Stimulated activated CD8-positive, alpha-beta memory T cell treated with anti-CD3 and anti-CD28 coated beads, Interleukin-7, amount 100 ng/mL, for 24 hours (primary cell): ENCODE measurements around the gene BTBD1.
"Not testable (repeated sequence)": the region's sequence is repeated elsewhere in the genome, so short reads cannot be mapped to it uniquely, and the experiment has no call there.

Experiments
- DNase-seq: peaks from one replicate; pipeline ENCODE4 v3.0.0-alpha.2; 2020; ENCODE audit warnings: low read depth

Gene BTBD1

DNA sequence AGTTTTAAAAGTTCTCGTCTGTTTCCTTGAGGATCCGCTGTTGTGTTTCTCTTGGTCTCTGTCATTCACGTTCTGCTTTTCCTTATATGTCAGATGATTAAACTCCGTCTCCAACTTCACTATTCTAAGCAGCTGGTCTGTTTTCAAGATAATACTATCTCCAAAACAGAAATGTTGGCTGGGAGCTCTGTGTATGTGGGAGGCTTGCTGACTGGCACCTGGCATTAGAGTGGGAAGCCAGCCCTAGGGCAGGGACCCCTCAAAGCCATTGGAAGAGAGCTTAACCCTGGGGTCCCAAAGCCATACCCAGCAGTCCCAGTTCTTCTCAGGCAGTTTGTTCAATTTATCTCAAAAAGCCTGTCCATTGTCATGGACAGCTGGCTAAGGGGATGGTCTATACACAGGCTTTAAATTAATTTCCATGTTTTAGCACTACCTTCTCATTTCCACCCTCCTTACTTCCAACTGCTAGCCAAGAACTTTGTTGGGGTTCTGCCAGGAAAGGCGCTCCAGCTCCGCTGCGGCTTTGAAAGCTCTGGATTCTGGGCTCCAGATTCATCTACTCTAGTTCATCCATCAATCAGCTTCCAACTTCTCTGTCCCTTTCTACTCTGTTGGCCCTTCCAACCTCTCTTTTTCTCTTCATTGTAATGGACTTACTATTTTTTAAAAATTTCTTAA lies 9.2 kb downstream of the BTBD1 start:
- no peak for DNase-seq

GRCh38 chr15:83057002-83057401 lies 10.1 kb downstream of the BTBD1 start:
- DNase-seq: no peak

DNA sequence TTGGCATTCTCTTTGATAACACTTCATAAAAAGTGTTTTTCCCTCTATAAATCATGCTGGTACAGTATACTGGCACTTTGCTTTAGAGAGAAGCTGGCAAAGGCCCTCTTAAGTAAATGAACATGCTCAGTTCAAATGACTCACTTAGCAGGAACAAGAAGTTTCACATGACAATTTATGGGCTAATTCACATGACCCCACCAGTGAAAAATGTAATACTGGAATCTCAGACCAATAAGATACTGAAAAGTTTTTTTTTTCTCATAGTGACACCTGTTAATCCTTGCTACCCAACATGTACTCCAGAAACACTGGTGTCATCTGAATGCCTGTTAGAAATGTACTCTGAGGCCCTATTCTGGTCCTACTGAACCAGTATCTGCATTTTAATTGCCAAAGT lies 13.9 kb downstream of the BTBD1 start:
- DNase-seq: no peak

GRCh38 chr15:83046558-83047127 lies 20.4 kb downstream of the BTBD1 start:
- DNase-seq: no peak

GRCh38 chr15:83044156-83044555 lies 22.9 kb downstream of the BTBD1 start:
- DNase-seq: no peak

GRCh38 chr15:83039206-83039605 lies 27.8 kb downstream of the BTBD1 start:
- no peak for DNase-seq

- no peak for DNase-seq
Measured at GRCh38 chr15:83036253-83036652, 30.8 kb downstream of the BTBD1 start.

DNA sequence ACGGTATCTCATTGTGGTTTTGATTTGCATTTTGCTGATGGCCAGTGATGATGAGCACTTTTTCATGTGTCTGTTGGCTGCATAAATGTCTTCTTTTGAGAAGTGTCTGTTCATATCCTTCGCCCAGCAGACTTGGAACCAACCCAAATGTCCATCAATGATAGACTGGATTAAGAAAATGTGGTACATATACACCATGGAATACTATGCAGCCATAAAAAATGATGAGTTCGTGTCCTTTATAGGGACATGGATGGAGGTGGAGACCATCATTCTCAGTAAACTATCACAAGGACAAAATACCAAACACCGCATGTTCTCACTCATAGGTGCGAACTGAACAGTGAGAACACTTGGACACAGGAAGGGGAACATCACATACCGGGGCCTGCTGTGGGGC lies 35.8 kb downstream of the BTBD1 start:
- DNase-seq: not testable (repeated sequence)

GRCh38 chr15:83030021-83030420 lies 37.0 kb downstream of the BTBD1 start:
- no peak for DNase-seq

- no peak for DNase-seq
Measured at GRCh38 chr15:83018436-83018835, 48.6 kb downstream of the BTBD1 start.

- DNase-seq: no peak
Measured at GRCh38 chr15:83016906-83017305, 50.1 kb downstream of the BTBD1 start.

GRCh38 chr15:83015361-83015760 lies 51.7 kb downstream of the BTBD1 start:
- no peak for DNase-seq

GRCh38 chr15:83014205-83014653 lies 52.8 kb downstream of the BTBD1 start:
- DNase-seq: no peak

- no peak for DNase-seq
Measured at GRCh38 chr15:83012636-83013035, 54.4 kb downstream of the BTBD1 start.

DNA sequence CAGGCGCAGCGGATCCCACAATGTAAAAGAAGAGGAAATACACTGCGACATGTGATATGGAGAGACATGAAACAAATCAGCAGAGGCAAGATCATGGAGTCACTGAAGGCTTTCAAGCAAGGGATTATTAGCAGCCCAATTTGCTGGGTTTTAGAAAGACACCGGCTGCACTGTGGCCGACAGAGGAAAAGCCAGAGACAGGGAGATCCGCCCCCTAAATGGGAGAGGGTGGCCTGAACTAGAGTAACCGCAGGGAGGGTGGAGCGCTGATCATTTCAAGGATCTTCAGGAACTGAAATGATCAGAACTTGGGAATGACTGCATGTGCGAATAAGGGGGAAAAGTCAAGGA lies 55.0 kb downstream of the BTBD1 start:
- DNase-seq: no peak

DNA sequence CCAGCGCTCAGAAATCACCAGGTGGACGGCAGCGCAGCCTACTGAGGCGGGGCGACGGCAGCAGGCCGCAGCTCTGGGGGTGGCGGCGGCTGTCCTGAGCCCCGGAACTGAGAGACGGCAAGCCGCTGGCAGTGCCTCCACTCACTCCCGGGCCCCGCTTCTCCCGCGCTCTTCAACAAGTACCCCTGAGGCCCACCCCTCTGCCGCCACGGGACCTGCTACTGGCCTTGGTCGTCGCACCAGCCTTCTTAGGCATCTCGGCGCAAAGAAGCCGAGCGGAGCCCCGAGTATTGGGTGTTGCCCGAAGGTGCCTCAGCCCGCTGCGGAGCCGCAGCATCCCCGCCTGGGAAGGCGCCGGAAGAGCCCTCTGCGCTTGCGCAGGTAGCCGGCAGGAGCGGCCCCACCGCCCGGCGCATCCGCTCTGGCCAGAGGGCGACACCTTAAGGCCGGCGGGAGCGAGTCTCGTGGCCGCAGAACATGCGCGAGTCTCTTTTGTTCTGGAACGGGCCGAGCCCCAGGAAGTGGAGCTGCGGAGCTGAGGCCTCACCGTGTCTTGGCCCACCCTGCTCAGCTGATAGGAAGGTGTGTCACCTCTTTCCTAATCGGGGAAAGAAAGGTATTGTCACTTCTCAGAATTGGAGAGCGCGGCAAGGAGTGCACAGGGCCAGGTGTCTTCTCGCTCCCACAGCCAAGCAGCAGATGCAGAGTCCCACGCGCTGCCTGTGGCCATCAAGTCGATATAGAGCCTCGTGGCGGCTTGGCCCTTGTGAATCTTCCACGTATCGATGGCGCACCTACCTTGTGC lies 55.6 kb downstream of the BTBD1 start, which contains the start of gene C15orf40:
Gene C15orf40 (minus strand): TSS at position 369 of the 805 bp plus-strand sequence. CDS start 32 bp downstream, at position 337.
- peak; percentile 66 for DNase-seq

GRCh38 chr15:83010709-83011270 lies 56.3 kb downstream of the BTBD1 start:
- peak; percentile 60 for DNase-seq

DNA sequence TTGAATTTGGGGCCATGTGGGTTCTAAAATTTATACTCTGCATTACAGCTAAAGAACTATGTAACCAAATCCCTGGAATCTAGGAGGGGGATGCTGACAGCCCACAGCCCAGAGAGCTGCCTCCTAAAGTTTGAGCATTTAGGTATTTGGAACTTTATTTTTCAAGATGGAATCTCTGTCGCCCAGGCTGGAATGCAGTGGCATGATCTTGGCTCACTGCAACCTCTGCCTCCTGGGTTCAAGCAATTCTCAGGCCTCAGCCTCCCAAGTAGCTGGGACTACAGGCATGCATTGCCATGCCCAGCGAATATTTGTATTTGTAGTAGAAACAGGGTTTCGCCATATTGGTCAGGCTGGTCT lies 66.4 kb downstream of the BTBD1 start:
- DNase-seq: not testable (repeated sequence)

DNA sequence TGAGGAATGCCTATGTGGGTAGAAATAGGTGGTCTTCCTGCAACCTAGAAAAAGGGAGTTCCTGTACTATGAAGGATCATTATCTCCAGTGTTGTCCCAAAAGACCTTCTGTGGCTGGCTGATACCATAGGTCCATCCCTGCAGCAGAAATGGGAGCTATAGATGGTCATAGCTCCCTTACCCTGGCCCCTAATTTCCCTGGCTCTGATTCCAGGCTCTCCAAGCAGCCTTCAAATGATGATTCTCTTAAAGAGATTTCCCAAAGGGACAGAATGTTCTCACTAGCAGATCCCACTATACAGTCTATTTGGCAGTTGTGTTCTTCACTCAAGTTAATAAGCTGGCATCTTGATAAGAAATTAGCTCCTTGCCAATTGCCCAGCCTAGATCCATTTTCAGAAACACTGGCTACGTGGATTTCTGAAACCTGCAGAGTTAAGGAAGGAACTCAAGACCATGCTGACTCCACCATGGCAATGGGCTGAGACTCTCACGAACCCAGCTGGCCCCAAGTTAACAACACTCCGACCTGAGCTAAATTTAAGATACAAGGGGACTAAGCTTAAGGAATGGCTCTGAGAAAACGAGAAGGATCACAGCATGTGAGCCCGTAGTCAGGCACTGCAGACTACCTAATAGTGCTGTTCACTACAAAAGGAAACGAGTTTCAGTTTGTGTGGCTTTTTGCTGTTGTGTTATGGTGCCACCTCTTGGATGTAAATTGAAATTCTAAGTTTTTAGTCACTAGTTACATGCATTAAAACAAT lies 67.0 kb downstream of the BTBD1 start:
- no peak for DNase-seq

DNA sequence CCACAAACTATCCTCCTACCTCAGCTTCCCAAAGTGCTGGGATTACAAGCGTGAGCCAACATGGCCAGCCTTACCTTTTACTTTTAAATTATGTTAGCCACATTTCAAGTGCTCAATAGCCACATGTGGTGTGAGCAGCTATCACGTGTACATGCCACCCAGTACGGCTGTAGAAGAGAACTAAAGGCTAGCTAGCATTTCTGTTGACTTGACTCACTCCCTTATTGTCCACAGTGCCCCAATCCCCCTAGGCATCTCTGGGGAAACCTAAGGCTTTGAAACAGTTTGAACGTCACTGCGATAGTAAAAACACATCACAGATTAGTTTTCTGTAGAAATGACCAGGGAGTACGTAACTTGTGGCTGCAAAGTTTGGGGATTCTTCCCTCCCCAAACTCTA lies 67.6 kb downstream of the BTBD1 start:
- no peak for DNase-seq

GRCh38 chr15:82995938-82996337 lies 71.1 kb downstream of the BTBD1 start:
- DNase-seq: no peak

DNA sequence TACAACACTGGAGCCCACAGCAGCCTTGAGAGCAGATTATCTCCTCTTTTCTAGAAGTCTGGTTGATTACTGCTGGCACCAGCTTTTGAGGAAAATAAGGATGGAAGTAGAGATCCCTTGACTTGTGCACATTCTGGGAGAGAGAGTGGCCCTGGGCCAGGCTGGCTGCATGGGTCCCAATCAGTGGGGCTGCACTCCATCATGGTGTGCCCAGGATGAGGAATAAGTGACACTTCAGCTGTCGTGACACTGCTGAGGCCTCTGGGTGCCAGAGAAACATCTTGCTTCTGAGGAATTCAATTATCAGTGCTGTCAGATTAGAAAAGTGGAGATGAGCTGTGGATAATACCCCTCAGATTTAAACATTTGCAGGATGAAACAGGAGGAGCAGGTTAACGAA lies 72.0 kb downstream of the BTBD1 start:
- DNase-seq: no peak
